ENCODE results near the gene KEAP1.
"Not testable (repeated sequence)": the region's sequence is repeated elsewhere in the genome, so short reads cannot be mapped to it uniquely, and the experiment has no call there.

Gene KEAP1

DNA sequence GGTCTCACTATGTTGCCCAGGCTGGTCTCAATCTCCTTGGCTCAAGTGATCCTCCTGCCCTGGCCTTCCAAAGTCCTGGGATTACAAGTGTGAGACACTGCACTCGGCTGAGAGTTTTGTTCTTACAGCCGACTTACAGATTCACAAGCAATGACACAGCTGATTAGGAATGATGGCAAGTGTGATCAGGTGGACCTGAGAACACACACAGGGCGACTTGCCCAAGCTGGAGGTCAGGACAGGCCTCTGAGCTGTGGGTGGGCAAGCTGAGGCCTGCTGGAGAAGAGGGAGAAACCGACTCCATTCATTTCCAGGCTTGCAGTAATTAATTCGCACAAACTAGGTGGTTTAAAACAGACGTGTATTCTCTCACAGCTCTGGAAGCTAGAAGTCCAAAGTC is 32.5 kb upstream of the KEAP1 start:
- no peak overlapping the region for H3K27ac ChIP-seq
- no peaks in the 10 kb centered on the region for H3K27me3 ChIP-seq (ENCODE audit: control insufficient read depth, insufficient read depth, low read length)
- H3K36me3 ChIP-seq (ENCODE audit: control insufficient read depth, insufficient read depth, low read length) = no peaks in the 10 kb centered on the region
- no peaks in the 10 kb centered on the region for H3K9me3 ChIP-seq (ENCODE audit: control insufficient read depth, low read length)
- TF ChIP-seq CTCF (IDR thresholded peaks at IDR 0.05) = no peak
- H3K4me3 ChIP-seq (ENCODE audit: low read depth, low read length) = no peak overlapping the region
- H3K4me1 ChIP-seq = no peaks in the 10 kb centered on the region
- no peaks in the 10 kb centered on the region for H3K79me2 ChIP-seq
- no peak overlapping the region for H2AFZ ChIP-seq
- H3K9ac ChIP-seq = no peak overlapping the region
- H3K4me2 ChIP-seq (ENCODE audit: low read length) = no peak overlapping the region

- H3K9ac ChIP-seq = no peak overlapping the region
- H3K4me2 ChIP-seq (ENCODE audit: low read length) = no peak overlapping the region
- H3K79me2 ChIP-seq = no peaks in the 10 kb centered on the region
- no peaks in the 10 kb centered on the region for H3K27me3 ChIP-seq (ENCODE audit: control insufficient read depth, insufficient read depth, low read length)
- no peak for TF ChIP-seq CTCF (IDR thresholded peaks at IDR 0.05)
- no peaks in the 10 kb centered on the region for H3K36me3 ChIP-seq (ENCODE audit: control insufficient read depth, insufficient read depth, low read length)
- H2AFZ ChIP-seq = no peak overlapping the region
- H3K9me3 ChIP-seq (ENCODE audit: control insufficient read depth, low read length) = no peaks in the 10 kb centered on the region
- no peak overlapping the region for H3K4me3 ChIP-seq (ENCODE audit: low read depth, low read length)
- no peaks in the 10 kb centered on the region for H3K4me1 ChIP-seq
- no peak overlapping the region for H3K27ac ChIP-seq
Measured at GRCh38 chr19:10533646-10534386, 30.7 kb upstream of the KEAP1 start.

- Histone ChIP-seq H3K9ac (no peak overlapping the region), H3K79me2 (no peaks in the 10 kb centered on the region), H3K27ac (no peak overlapping the region), H3K4me3 (ENCODE audit: low read depth, low read length) (no peak overlapping the region), H3K36me3 (ENCODE audit: control insufficient read depth, insufficient read depth, low read length) (no peaks in the 10 kb centered on the region), H2AFZ (no peak overlapping the region), H3K9me3 (ENCODE audit: control insufficient read depth, low read length) (no peaks in the 10 kb centered on the region), H3K4me2 (ENCODE audit: low read length) (no peak overlapping the region), H3K4me1 (no peaks in the 10 kb centered on the region), H3K27me3 (ENCODE audit: control insufficient read depth, insufficient read depth, low read length) (no peaks in the 10 kb centered on the region)
- no peak for TF ChIP-seq CTCF (IDR thresholded peaks at IDR 0.05)
Measured at GRCh38 chr19:10532457-10532856, 29.3 kb upstream of the KEAP1 start.

- H3K4me1 ChIP-seq; H3K27ac ChIP-seq; H3K4me3 ChIP-seq (ENCODE audit: low read depth, low read length); H3K4me2 ChIP-seq (ENCODE audit: low read length); H2AFZ ChIP-seq; H3K79me2 ChIP-seq; H3K9me3 ChIP-seq (ENCODE audit: control insufficient read depth, low read length); H3K27me3 ChIP-seq (ENCODE audit: control insufficient read depth, insufficient read depth, low read length); H3K9ac ChIP-seq; H3K36me3 ChIP-seq (ENCODE audit: control insufficient read depth, insufficient read depth, low read length): not testable (repeated sequence)
Measured at GRCh38 chr19:10526887-10527286, 23.7 kb upstream of the KEAP1 start.

DNA sequence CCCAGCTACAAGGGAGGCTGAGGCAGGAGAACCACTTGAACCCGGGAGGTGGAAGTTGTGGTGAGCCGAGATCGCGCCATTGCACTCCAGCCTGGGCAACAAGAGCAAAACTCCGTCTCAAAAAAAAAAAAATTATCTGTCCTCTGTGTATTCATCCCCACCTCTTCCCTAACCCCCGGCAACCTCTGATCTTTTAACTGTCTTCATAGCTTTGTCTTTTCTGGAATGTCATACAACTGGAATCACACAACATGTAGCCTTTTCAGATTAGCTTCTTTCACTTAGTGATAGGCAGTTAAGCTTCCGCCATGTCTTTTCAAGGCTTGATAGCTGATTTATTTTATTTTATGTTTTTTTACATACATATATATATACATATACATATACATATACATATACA is 22.5 kb upstream of the KEAP1 start:
- H3K27me3 ChIP-seq (ENCODE audit: control insufficient read depth, insufficient read depth, low read length) = no peaks in the 10 kb centered on the region
- no peaks in the 10 kb centered on the region for H3K4me1 ChIP-seq
- H3K27ac ChIP-seq = no peak overlapping the region
- H2AFZ ChIP-seq = no peak overlapping the region
- H3K4me3 ChIP-seq (ENCODE audit: low read depth, low read length) = no peak overlapping the region
- no peaks in the 10 kb centered on the region for H3K79me2 ChIP-seq
- H3K4me2 ChIP-seq (ENCODE audit: low read length) = no peak overlapping the region
- H3K36me3 ChIP-seq (ENCODE audit: control insufficient read depth, insufficient read depth, low read length) = no peaks in the 10 kb centered on the region
- H3K9ac ChIP-seq = no peak overlapping the region
- no peaks in the 10 kb centered on the region for H3K9me3 ChIP-seq (ENCODE audit: control insufficient read depth, low read length)
- no peak for TF ChIP-seq CTCF (IDR thresholded peaks at IDR 0.05)

All from parathyroid adenoma (tissue), 2 donors.